GM23248 (cell line): ENCODE results near the gene PRMT2. TPM values are rescaled to one million over a fixed set of nuclear protein-coding genes. Genes with fewer than 3 reads are reported as not detected.

Experiments used
- DNase-seq: peaks from one replicate; pipeline ENCODE4 v3.0.0-alpha.2; 2015
- H2AFZ ChIP-seq: fragments of 200-600 bp; sonication (generic); 2 replicates; pipeline ENCODE4 v1.6.1; 2016; ENCODE audit warnings: antibody characterized with exemption
- H3F3A ChIP-seq: fragments of 200-600 bp; sonication (generic); 2 replicates; pipeline ENCODE4 v1.6.1; 2016; ENCODE audit warnings: mild to moderate bottlenecking, antibody characterized with exemption, mixed run types; ENCODE audit not compliant: insufficient read depth
- H3K27ac ChIP-seq: fragments of 200-600 bp; sonication (generic); 2 replicates; pipeline ENCODE4 v1.5.1; 2016; ENCODE audit warnings: mild to moderate bottlenecking
- H3K27me3 ChIP-seq: fragments of 200-600 bp; sonication (generic); replicated peaks from 2 replicates; pipeline ENCODE4 v1.6.1; 2016; ENCODE audit warnings: mild to moderate bottlenecking; ENCODE audit not compliant: insufficient read depth
- H3K36me3 ChIP-seq: fragments of 200-600 bp; sonication (generic); 2 replicates; pipeline ENCODE4 v1.6.1; 2016; ENCODE audit warnings: low read depth, mild to moderate bottlenecking
- H3K4me1 ChIP-seq: fragments of 200-600 bp; sonication (generic); 2 replicates; pipeline ENCODE4 v1.6.1; 2016; ENCODE audit warnings: mild to moderate bottlenecking; ENCODE audit not compliant: insufficient read depth
- H3K4me2 ChIP-seq: fragments of 200-600 bp; sonication (generic); one replicate; pipeline ENCODE4 v1.6.1; 2016; ENCODE audit warnings: mild to moderate bottlenecking; ENCODE audit not compliant: unreplicated experiment
- H3K4me3 ChIP-seq: fragments of 200-600 bp; sonication (generic); 2 replicates; pipeline ENCODE4 v1.5.1; 2016; ENCODE audit warnings: mild to moderate bottlenecking
- H3K79me2 ChIP-seq: fragments of 200-600 bp; sonication (generic); 2 replicates; pipeline ENCODE4 v1.6.1; 2016; ENCODE audit warnings: mild to moderate bottlenecking; ENCODE audit not compliant: insufficient read depth
- H3K9ac ChIP-seq: fragments of 200-600 bp; sonication (generic); 2 replicates; pipeline ENCODE4 v1.6.1; 2016; ENCODE audit warnings: mild to moderate bottlenecking
- H3K9me2 ChIP-seq: fragments of 200-600 bp; sonication (generic); 2 replicates; pipeline ENCODE4 v1.6.1; 2016; ENCODE audit warnings: mixed run types, mild to moderate bottlenecking, moderate library complexity; ENCODE audit not compliant: insufficient read depth
- H3K9me3 ChIP-seq: fragments of 200-600 bp; sonication (generic); one replicate; pipeline ENCODE4 v1.6.1; 2017; ENCODE audit warnings: low read depth
- H4K20me1 ChIP-seq: fragments of 200-600 bp; sonication (generic); 2 replicates; pipeline ENCODE4 v1.6.0; 2016; ENCODE audit not compliant: insufficient read depth
- EZH2 ChIP-seq: fragments of 200-600 bp; sonication (generic); IDR thresholded peaks from 2 replicates; pipeline ENCODE4 v1.6.1; 2018; ENCODE audit warnings: antibody characterized with exemption, mild to moderate bottlenecking; ENCODE audit not compliant: insufficient read depth, poor library complexity, severe bottlenecking
- EZH2phosphoT487 ChIP-seq: fragments of 200-600 bp; sonication (generic); IDR thresholded peaks from 2 replicates; pipeline ENCODE4 v1.6.1; 2018; ENCODE audit warnings: antibody characterized with exemption, moderate library complexity, mild to moderate bottlenecking, low read depth; ENCODE audit not compliant: insufficient read depth
- WGBS, 2 experiments: methylation state at CpG; one replicate each; pipeline ENCODE4 v1.1.6; 2015 to 2017; ENCODE audit warnings: low lambda C conversion rate in 2 of 2, low coverage in 1 of 2; ENCODE audit errors: missing lambda C conversion rate in 2 of 2; 5-methylcytosine and 5-hydroxymethylcytosine counted together
- in situ Hi-C: fragments of 300-500 bp; cut with MboI; formaldehyde crosslinking; loops from 2 replicates; pipeline ENCODE4 v1.15.0; 2020
- polyA plus RNA-seq: library from polyadenylated mRNA; unstranded; fragments of >200 nt; fragmentation: Nextera tagmentation; extraction: Ambion mirVana; gene quantifications from 2 replicates; pipeline ENCODE4 v1.2.1, GENCODE V29; 2016
- total RNA-seq: library from RNA; depleted of rRNA; stranded (reverse); fragments of >200 nt; shearing (Covaris generic); gene quantifications from 2 replicates; pipeline ENCODE4 v1.2.3, GENCODE V29; 2014

PRMT2 gene
- total and polyA plus RNA-seq, 2 experiments from 2014 or later = 145 to 171 TPM

GRCh38 chr21:46664316-46664995, 29.0 kb downstream of the PRMT2 start:
- no peaks in the 10 kb centered on the region for H3K9me2 ChIP-seq
- TF ChIP-seq EZH2phosphoT487 = no peak
- 94 to 96% methylated on average over 23 to 24 of the region's 24 CpGs for WGBS, 2 experiments

GRCh38 chr21:46665566-46665965, 30.1 kb downstream of the PRMT2 start:
- H3K27me3 ChIP-seq = no peaks in the 10 kb centered on the region
- H3K9me3 ChIP-seq = no peaks in the 10 kb centered on the region
- 95 to 97% methylated on average over 3 of the region's 3 CpGs for WGBS, 2 experiments
- TF ChIP-seq EZH2 = no peak
- TF ChIP-seq EZH2phosphoT487 = no peak
- H3K9me2 ChIP-seq = no peaks in the 10 kb centered on the region
- no peaks in the 10 kb centered on the region for H3K79me2 ChIP-seq
- H3K9ac ChIP-seq = no peak overlapping the region
- no peak for DNase-seq
- no peaks in the 10 kb centered on the region for H4K20me1 ChIP-seq
- H3K27ac ChIP-seq = no peak overlapping the region
- H3K4me2 ChIP-seq = no peak overlapping the region
- in situ Hi-C loops = no loop called here
- peaks cover 18% of the 10 kb centered on the region for H3F3A ChIP-seq
- no peak overlapping the region for H3K4me3 ChIP-seq
- peaks cover 6% of the 10 kb centered on the region; the same call in 1 of the 2 replicates for H3K36me3 ChIP-seq
- 0 out of 2 replicates have a peak, but pooled peaks cover 4% of the 10 kb centered on the region for H3K4me1 ChIP-seq
- no peak overlapping the region for H2AFZ ChIP-seq

More at GRCh38 chr21:46664316-46664995, 29.0 kb downstream of the PRMT2 start:
- Histone ChIP-seq H3K4me1 (0 out of 2 replicates have a peak, but pooled peaks cover 4% of the 10 kb centered on the region), H4K20me1 (no peaks in the 10 kb centered on the region), H3K79me2 (no peaks in the 10 kb centered on the region), H3K4me2 (no peak overlapping the region), H3K27me3 (no peaks in the 10 kb centered on the region), H3K9me3 (no peaks in the 10 kb centered on the region), H3F3A (peaks cover 28% of the 10 kb centered on the region), H2AFZ (no peak overlapping the region), H3K4me3 (no peak overlapping the region), H3K27ac (no peak overlapping the region), H3K36me3 (peaks cover 6% of the 10 kb centered on the region; the same call in 1 of the 2 replicates), H3K9ac (no peak overlapping the region)
- no peak for DNase-seq
- in situ Hi-C loops = no loop called here

GRCh38 chr21:46666941-46667740, 31.7 kb downstream of the PRMT2 start:
- Histone ChIP-seq H2AFZ (peak overlapping the region; percentile 90), H3K79me2 (no peaks in the 10 kb centered on the region), H4K20me1 (no peaks in the 10 kb centered on the region), H3K9ac (peak overlapping the region; percentile 48), H3K27ac (no peak overlapping the region), H3K36me3 (peaks cover 6% of the 10 kb centered on the region; the same call in 1 of the 2 replicates), H3K4me2 (peak overlapping the region; percentile 84), H3K27me3 (0 out of 2 replicates have a peak, but pooled peaks cover 2% of the 10 kb centered on the region), H3K4me3 (peak overlapping the region; percentile 81), H3K9me3 (no peaks in the 10 kb centered on the region), H3K9me2 (no peaks in the 10 kb centered on the region), H3K4me1 (0 out of 2 replicates have a peak, but pooled peaks cover 4% of the 10 kb centered on the region), H3F3A (peaks cover 12% of the 10 kb centered on the region; the same call in 1 of the 2 replicates)
- WGBS, 2 experiments = 8 to 12% methylated on average over 45 to 48 of the region's 53 CpGs
- TF ChIP-seq EZH2 = no peak
- TF ChIP-seq EZH2phosphoT487 = no peak
- in situ Hi-C loops = no loop called here
- peak; percentile 43 for DNase-seq

- H3K9ac ChIP-seq = peak overlapping the region; percentile 48
- H3K4me1 ChIP-seq = 0 out of 2 replicates have a peak, but pooled peaks cover 4% of the 10 kb centered on the region
- no peaks in the 10 kb centered on the region for H3K9me2 ChIP-seq
- 0 out of 2 replicates have a peak, but pooled peaks cover 4% of the 10 kb centered on the region for H3K27me3 ChIP-seq
- TF ChIP-seq EZH2phosphoT487 (no peak), EZH2 (no peak)
- no peak overlapping the region for H3K27ac ChIP-seq
- WGBS, 2 experiments = 3 to 4% methylated on average over 38 to 50 of the region's 53 CpGs
- in situ Hi-C loops = no loop called here
- peak overlapping the region; percentile 90 for H2AFZ ChIP-seq
- H3K9me3 ChIP-seq = no peaks in the 10 kb centered on the region
- peaks cover 12% of the 10 kb centered on the region; the same call in 1 of the 2 replicates for H3F3A ChIP-seq
- peak overlapping the region; percentile 84 for H3K4me2 ChIP-seq
- peak overlapping the region; percentile 81 for H3K4me3 ChIP-seq
- DNase-seq = peak; percentile 57
- H3K79me2 ChIP-seq = no peaks in the 10 kb centered on the region
- H4K20me1 ChIP-seq = no peaks in the 10 kb centered on the region
- H3K36me3 ChIP-seq = peaks cover 6% of the 10 kb centered on the region; the same call in 1 of the 2 replicates
These were observed 32.4 kb downstream of the PRMT2 start for GRCh38 chr21:46667741-46668380.
